NOMO-1 (cell line): ENCODE measurements around the gene ALPG.
"Not testable (repeated sequence)": the region's sequence is repeated elsewhere in the genome, so short reads cannot be mapped to it uniquely, and the experiment has no call there.

Experiments
- DNase-seq, 2 experiments: peaks; one replicate each; lab custom pipeline; 2025; ENCODE audit not compliant: unreplicated experiment in 2 of 2; lab: John Stamatoyannopoulos, UW

ALPG gene

DNA sequence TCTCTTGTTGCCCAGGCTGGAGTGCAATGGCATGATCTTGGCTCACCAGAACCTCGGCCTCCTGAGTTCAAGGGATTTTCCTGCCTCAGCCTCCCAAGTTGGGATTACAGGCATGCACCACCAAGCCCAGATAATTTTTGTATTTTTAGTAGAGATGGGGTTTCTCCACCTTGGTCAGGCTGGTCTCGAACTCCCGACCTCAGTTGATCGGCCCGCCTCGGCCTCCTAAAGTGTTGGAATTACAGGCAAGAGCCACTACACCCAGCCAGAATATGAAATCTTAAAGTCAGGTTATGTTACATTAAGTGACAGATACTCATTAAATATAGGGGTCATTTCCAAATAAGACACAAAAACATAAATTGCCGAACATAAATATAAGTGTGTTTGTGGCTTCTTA, 12.2 kb upstream of the ALPG start:
- not testable (repeated sequence) for DNase-seq

DNA sequence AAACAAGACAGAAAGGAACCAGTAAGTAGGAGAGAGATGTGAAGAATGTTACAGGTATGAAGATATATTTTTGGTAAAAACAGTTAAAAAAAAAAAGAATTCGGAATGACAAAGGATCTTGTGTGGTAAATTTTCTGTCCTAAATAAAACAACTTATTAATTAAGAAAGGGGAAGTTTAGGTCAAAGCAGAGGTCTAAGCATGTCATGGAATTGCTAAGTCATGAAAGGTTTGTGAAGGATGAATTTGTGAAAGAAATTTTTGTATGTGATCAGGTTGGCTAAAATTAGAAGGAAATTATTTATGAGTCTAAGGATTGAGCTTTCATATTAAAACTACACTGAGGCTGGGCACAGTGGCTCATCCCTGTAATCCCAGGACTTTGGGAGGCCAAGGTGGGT, 11.1 kb upstream of the ALPG start:
- peak in 1 of 2 experiments; percentile 39 for DNase-seq

DNA sequence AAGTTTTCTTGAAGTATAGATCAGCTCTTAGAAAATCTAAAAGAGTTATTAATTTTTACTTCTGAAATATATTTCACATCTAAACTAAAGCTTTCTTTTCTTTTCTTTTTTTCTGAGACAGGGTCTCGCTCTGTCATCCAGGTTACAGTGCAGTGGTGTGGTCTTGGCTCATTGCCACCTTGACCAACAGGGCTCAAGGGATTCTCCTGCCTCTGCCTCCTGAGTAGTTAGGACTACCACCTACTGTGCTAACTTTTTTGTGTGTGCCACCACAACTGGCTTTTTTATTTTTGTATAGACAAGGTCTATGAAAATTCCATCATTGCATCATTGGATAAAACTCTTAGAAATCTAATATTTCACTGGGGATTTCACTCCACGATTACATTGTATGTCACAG, 10.0 kb upstream of the ALPG start:
- DNase-seq, result no peak

DNA sequence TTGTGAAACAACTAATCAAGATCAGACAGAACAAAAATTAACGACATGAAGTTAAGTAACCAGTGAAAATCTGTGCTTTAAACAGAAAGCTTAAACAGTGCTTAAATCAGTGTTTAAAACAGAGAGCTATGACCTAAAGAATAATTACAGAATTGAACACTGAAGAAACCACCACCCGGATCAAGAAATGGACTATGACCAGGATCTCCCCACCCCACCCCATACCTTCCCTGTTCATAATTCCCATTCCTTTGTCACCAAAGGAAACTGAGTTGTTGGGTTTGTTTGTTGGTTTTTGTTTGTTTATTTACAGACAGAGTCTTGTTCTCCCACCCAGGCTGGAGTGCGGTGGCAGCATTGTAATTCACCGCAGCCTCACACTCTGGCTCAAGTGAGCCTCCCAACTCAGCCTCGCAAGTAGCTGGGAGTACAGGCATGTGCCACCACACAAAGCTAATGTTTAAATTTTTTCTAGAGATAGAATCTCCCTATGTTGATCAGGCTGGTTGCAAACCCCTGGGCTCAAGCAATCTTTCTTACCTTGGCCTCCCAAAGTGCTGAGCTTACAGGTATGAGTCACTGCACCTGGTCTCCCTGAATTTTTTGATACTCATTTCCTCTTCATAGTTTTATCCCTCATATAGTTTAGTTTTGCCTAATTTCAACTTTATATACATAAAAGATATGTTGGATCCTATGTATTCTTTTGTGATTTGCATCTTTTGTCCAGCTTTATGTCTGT, 8.2 kb upstream of the ALPG start:
- DNase-seq, result no peak

- DNase-seq, result no peak
Measured at GRCh38 chr2:232400256-232401015, 6.2 kb upstream of the ALPG start.

DNA sequence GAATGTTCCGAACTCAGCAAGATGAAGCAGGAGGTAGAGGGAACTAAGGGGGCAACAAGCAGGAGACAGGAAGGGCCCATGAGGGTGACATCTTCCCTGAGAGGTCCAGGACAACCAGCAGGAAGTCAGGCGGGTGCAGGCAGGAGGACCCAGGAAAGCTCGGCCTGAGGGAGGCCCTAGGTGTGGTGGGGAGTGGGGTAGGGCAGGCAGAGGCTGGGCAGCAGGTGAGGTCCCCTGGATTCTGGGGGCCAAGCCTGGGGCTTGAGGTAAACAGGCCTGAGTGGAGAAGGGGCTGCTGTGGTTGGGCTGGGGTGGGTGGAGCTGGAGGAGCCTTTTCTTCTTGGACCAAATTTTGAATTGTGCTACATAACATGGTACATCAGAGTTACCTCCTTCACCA, 4.1 kb upstream of the ALPG start:
- no peak for DNase-seq

- no peak for DNase-seq
Measured at GRCh38 chr2:232405943-232406510, 617 bp upstream of the ALPG start.

DNA sequence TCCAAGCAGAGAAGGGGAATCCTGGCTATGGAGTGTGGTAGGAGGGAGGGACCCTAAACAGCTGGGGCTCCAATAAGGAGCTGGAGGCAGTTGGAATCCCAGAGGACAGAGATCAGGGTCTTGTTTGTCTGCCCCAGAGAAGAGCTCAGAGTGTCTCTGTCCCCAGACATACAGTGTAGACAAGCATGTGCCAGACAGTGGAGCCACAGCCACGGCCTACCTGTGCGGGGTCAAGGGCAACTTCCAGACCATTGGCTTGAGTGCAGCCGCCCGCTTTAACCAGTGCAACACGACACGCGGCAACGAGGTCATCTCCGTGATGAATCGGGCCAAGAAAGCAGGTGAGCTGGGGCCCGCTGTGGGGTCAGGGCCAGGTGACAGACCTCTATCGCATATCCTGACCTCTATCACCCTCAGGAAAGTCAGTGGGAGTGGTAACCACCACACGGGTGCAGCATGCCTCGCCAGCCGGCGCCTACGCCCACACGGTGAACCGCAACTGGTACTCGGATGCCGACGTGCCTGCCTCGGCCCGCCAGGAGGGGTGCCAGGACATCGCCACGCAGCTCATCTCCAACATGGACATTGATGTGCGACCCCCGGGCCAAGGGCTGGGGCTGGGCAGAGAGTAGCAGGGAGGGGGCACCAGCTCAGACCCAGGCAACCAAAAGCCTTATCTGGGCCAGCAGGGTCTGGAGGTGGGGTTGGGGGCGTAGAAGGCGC, 945 bp downstream of the ALPG start:
- not testable (repeated sequence) for DNase-seq

DNA sequence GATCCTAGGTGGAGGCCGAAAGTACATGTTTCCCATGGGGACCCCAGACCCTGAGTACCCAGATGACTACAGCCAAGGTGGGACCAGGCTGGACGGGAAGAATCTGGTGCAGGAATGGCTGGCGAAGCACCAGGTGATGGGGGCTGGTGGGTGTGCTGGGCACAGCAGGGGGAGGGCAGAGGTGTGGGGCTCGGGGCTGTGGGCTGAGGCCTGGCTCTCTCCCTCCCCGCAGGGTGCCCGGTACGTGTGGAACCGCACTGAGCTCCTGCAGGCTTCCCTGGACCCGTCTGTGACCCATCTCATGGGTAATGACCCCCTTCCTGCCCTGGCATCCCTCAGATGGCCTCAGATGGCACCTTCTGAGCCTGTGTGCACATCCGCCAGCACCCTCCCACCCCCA, 1.6 kb downstream of the ALPG start:
- DNase-seq, result not testable (repeated sequence)

GRCh38 chr2:232409617-232410016, 3.0 kb downstream of the ALPG start:
- not testable (repeated sequence) for DNase-seq

GRCh38 chr2:232410238-232410900, 3.7 kb downstream of the ALPG start:
- DNase-seq, result no peak

DNA sequence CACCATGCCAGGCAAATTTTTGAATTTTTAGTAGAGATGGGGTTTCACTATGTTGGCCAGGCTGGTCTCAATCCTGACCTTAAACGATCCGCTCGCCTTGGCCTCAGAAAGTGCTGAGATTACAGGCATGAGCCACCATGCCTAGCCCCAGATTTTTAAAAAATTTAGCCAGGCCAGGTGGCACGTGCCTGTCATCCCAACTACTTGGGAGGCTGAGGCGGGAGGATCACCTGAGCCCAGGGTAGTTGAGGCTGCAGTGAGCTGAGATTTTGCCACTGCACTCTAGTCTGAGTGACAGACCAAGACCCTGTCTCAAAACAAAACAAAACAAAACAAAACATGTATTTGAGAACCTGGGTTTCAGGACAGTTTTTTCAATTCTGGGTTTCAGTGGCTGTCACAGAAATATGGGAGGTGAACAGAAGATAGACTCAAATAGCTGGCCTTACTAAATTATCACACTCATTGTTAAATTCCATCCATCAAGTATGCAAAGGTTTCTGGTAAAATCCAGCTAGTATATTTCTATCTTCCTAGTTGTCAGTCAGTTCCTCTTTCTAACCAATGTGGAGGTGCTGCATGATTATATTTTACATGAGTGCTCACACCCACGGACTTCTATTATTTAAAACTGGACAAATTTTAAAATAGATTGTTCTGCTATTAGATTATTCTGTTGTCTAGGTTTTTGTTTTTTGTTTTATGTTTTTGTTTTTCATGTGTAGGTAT, 5.4 kb downstream of the ALPG start:
- DNase-seq, result peak in 1 of 2 experiments; percentile 6

DNA sequence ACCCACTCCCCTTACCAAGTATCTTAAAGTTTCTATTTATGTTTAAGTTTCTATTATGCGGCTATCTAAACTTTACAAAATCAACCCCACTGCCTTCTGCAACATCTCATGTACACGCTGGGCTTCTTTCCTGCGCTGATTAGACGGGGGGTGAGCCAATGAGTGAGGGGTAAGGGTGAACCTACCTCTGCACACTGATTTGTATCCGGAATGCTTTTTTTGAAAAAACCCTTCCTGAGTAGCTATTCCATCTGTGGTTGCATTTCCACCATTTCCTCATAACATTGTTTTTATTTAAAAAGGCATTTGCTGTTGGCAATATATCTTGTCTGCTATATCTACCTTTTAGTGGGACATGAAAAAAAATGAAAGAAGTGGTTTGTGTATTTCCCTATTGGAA, 6.3 kb downstream of the ALPG start:
- DNase-seq, result no peak

DNA sequence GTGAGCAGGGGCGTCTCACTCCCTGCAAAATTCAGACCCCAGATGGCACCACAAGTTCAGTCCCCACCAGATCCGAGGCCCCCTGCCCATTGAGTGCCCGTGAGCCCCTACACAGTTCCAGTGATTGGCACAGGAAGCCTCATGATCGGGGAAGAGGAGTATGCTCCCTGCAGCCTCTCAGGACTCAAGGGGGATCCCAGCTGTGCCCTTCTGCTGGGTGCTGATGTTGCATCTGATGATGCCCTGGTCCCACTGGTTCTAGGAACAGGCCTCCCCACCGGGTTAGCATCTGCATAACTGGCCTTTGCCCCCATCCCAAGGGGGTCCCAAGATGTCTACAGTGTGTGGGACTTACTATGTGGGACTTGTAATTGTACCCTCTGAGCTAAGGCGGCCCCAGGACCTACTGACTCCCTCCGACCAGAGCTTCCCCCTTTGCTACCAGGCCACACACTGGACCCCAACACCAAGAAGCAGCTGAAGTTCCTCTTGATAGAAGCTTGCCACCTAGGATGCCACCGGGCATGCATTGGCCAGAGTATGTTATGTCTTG, 8.6 kb downstream of the ALPG start:
- DNase-seq, result no peak

DNA sequence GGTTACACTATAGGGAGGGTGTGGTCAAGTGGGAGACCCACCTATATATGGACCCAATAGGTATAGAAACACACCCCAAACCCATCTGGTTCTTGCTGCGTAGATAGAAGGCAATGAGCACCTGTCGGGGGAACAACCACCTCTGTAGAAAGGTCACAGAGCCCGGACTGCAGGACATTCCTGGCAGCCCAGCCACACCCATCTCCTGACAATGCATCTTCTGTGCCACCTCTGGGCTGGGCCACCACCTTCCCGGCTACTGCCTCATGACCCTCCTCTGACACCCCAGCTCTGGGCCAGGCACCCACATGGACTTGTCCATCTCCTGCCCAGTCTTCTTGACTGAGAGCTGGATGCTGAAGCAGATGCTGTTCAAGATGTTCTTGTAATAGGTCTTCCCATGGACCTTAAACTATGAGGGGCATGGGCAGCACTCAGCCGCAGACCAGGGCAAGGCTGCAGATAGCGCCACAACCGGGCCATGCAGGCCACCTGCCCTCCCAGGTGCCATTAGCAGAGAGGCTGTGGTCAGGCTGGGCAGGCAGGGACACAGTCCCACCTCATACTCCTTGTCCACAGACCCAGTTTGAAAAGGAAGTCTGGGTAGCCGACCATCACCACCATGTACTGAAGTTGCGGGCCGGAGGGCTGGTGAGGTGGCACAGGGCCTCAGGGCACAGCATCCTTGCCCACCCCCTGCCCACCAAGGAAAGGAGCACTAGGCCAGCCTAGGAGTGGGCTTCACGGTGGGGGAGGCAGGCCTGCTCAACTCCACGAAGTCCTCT, 9.3 kb downstream of the ALPG start:
- DNase-seq, result no peak

GRCh38 chr2:232416521-232417470, 10.2 kb downstream of the ALPG start:
- DNase-seq, result no peak

- no peak for DNase-seq
Measured at GRCh38 chr2:232417489-232417888, 10.8 kb downstream of the ALPG start.

DNA sequence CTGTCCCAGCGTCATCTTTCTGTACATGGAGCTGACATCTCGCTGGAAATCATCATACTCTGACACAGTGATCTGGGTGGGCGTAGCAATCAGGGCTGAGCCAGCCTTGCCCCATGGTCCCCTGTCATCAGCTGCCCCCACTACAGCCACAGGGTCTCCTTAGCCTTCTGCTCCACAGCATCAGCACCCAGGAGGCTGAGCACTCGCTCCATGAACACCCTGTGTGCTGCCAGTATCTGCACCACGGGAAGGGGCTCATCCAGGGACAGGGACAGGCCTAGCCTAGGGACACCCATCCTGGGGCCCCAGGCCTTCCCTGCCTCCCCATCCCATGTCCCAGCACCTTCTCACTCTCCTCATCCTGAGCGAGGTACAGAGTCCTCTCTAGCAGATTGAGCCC, 11.4 kb downstream of the ALPG start:
- no peak for DNase-seq
